GM15510 (cell line): ENCODE measurements around the gene FSTL4.

ENCODE experiments used
- POLR2A ChIP-seq: IDR thresholded peaks from 3 replicates; pipeline ENCODE4 v1.6.1; 2011; ENCODE audit warnings: borderline replicate concordance; ENCODE audit not compliant: insufficient read length; ENCODE audit errors: extremely low read depth

The FSTL4 gene

GRCh38 chr5:133356396-133356983 lies 255.9 kb downstream of the FSTL4 start:
- TF ChIP-seq POLR2A, result no peak

GRCh38 chr5:133354323-133355185 lies 257.8 kb downstream of the FSTL4 start:
- no peak for TF ChIP-seq POLR2A

GRCh38 chr5:133353741-133354140 lies 258.6 kb downstream of the FSTL4 start:
- no peak for TF ChIP-seq POLR2A

- no peak for TF ChIP-seq POLR2A
Observed at GRCh38 chr5:133348406-133348805, 263.9 kb downstream of the FSTL4 start.

- no peak for TF ChIP-seq POLR2A
Observed at GRCh38 chr5:133347039-133347438, 265.3 kb downstream of the FSTL4 start.

- TF ChIP-seq POLR2A, result no peak
Observed at GRCh38 chr5:133344266-133344665, 268.1 kb downstream of the FSTL4 start.

- no peak for TF ChIP-seq POLR2A
Observed at GRCh38 chr5:133343196-133343595, 269.1 kb downstream of the FSTL4 start.

- no peak for TF ChIP-seq POLR2A
Observed at GRCh38 chr5:133341915-133342710, 270.2 kb downstream of the FSTL4 start.

- no peak for TF ChIP-seq POLR2A
Observed at GRCh38 chr5:133341296-133341695, 271.0 kb downstream of the FSTL4 start.

- TF ChIP-seq POLR2A, result no peak
Observed at GRCh38 chr5:133340822-133341221, 271.5 kb downstream of the FSTL4 start.

GRCh38 chr5:133340002-133340755 lies 272.2 kb downstream of the FSTL4 start:
- TF ChIP-seq POLR2A, result no peak

- no peak for TF ChIP-seq POLR2A
Observed at GRCh38 chr5:133338504-133339355, 273.6 kb downstream of the FSTL4 start.

GRCh38 chr5:133337795-133338445 lies 274.4 kb downstream of the FSTL4 start:
- TF ChIP-seq POLR2A, result no peak
